GM15510 (cell line): Measurements from ENCODE around the gene ARHGAP19.

Experiments used
- POLR2A ChIP-seq: IDR thresholded peaks from 3 replicates; pipeline ENCODE4 v1.6.1; 2011; ENCODE audit warnings: borderline replicate concordance; ENCODE audit not compliant: insufficient read length; ENCODE audit errors: extremely low read depth

The ARHGAP19 gene

GRCh38 chr10:97292097-97292861 is at the start of gene ARHGAP19:
ARHGAP19 (minus strand) TSS chr10:97292637; CDS start chr10:97292627, 10 bp downstream.
- TF ChIP-seq POLR2A, result peak; percentile 69

- no peak for TF ChIP-seq POLR2A
Observed at GRCh38 chr10:97341416-97341815, 49.0 kb upstream of the ARHGAP19 start.

- TF ChIP-seq POLR2A, result no peak
Observed at GRCh38 chr10:97338041-97338440, 45.6 kb upstream of the ARHGAP19 start.

GRCh38 chr10:97336942-97337831 is 44.8 kb upstream of the ARHGAP19 start:
- TF ChIP-seq POLR2A, result no peak

GRCh38 chr10:97336446-97336845 is 44.0 kb upstream of the ARHGAP19 start:
- no peak for TF ChIP-seq POLR2A

GRCh38 chr10:97336006-97336405 is 43.6 kb upstream of the ARHGAP19 start:
- no peak for TF ChIP-seq POLR2A

- no peak for TF ChIP-seq POLR2A
Observed at GRCh38 chr10:97335188-97335619, 42.8 kb upstream of the ARHGAP19 start.

- peak; percentile 55 for TF ChIP-seq POLR2A
Observed at GRCh38 chr10:97334370-97335175, 42.1 kb upstream of the ARHGAP19 start, which contains the start of gene FRAT2. FRAT2 (minus strand) TSS chr10:97334729; CDS start chr10:97334572, 157 bp downstream.

GRCh38 chr10:97333601-97334369 is 41.3 kb upstream of the ARHGAP19 start:
- TF ChIP-seq POLR2A, result no peak

GRCh38 chr10:97333351-97333600 is 40.8 kb upstream of the ARHGAP19 start:
- no peak for TF ChIP-seq POLR2A

- no peak for TF ChIP-seq POLR2A
Observed at GRCh38 chr10:97332591-97333350, 40.3 kb upstream of the ARHGAP19 start.

- no peak for TF ChIP-seq POLR2A
Observed at GRCh38 chr10:97331153-97331703, 38.8 kb upstream of the ARHGAP19 start.

- TF ChIP-seq POLR2A, result no peak
Observed at GRCh38 chr10:97329766-97330165, 37.3 kb upstream of the ARHGAP19 start.
